Mammary epithelial cell (primary cell): Measurements from ENCODE around the gene SARDH.

Experiments
- EZH2 ChIP-seq: IDR thresholded peaks from 2 replicates; pipeline ENCODE4 v1.6.1; 2012; ENCODE audit warnings: low read length, inconsistent platforms, borderline replicate concordance
- TF ChIP-seq, protein P1 (sequence below), 2 donors: IDR thresholded peaks in 1 of 2; conservative IDR thresholded peaks in 1 of 2; 2 replicates each; pipeline ENCODE4 v1.5.1; 2011 to 2012; ENCODE audit warnings: inconsistent platforms in 2 of 2, low read length in 2 of 2, mild to moderate bottlenecking in 2 of 2, control low read depth in 1 of 2, low read depth in 1 of 2; ENCODE audit not compliant: insufficient read depth in 1 of 2; ENCODE audit errors: extremely low read depth in 1 of 2

- TF ChIP-seq, protein P1, sequence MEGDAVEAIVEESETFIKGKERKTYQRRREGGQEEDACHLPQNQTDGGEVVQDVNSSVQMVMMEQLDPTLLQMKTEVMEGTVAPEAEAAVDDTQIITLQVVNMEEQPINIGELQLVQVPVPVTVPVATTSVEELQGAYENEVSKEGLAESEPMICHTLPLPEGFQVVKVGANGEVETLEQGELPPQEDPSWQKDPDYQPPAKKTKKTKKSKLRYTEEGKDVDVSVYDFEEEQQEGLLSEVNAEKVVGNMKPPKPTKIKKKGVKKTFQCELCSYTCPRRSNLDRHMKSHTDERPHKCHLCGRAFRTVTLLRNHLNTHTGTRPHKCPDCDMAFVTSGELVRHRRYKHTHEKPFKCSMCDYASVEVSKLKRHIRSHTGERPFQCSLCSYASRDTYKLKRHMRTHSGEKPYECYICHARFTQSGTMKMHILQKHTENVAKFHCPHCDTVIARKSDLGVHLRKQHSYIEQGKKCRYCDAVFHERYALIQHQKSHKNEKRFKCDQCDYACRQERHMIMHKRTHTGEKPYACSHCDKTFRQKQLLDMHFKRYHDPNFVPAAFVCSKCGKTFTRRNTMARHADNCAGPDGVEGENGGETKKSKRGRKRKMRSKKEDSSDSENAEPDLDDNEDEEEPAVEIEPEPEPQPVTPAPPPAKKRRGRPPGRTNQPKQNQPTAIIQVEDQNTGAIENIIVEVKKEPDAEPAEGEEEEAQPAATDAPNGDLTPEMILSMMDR (conservative IDR thresholded peaks at IDR 0.05 in 1 of 2, IDR thresholded peaks at IDR 0.05 in 1 of 2; ENCODE audit: extremely low read depth in 1 of 2, insufficient read depth in 1 of 2, low read depth in 1 of 2, low read length in 2 of 2): no peak
- TF ChIP-seq EZH2: no peak
These were observed 39.7 kb upstream of the SARDH start for GRCh38 chr9:133777871-133778270.
